Spleen (tissue), 7 donors: ENCODE measurements around the gene DLG2.

Source experiments
- CTCF ChIP-seq, 11 experiments: fragments of 200-600 bp in 7 of 11; fragments of 450-650 bp in 4 of 11; sonication (generic) in 4 of 11; IDR thresholded peaks in 8 of 11; conservative IDR thresholded peaks in 3 of 11; 1 replicate in 7 of 11; 2 replicates in 4 of 11; pipeline versions ENCODE4 v1.4.0 to v1.8.0; 2016 to 2021; ENCODE audit warnings: antibody characterized with exemption in 11 of 11, inconsistent platforms in 4 of 11, mild to moderate bottlenecking in 1 of 11
- POLR2A ChIP-seq, 3 donors: fragments of 450-650 bp; IDR thresholded peaks; one replicate each; pipeline ENCODE4 v1.5.1; 2017; ENCODE audit warnings: antibody characterized with exemption in 3 of 3, mild to moderate bottlenecking in 1 of 3
- POLR2AphosphoS5 ChIP-seq, 3 donors: sonication (generic); formaldehyde crosslinking; IDR thresholded peaks; one replicate each; pipeline ENCODE4 v1.5.1; 2017; ENCODE audit warnings: antibody characterized with exemption in 3 of 3
- donor health status: DM: no; HTN: no; CAD: no; lungs with moderate emphysema.
- donor health status: DM: no; HTN: no; CAD: no.
- donor health status: DM: no; HTN: no; CAD: no.

- TF ChIP-seq CTCF (IDR thresholded peaks at IDR 0.05 in 8 of 11, conservative IDR thresholded peaks at IDR 0.05 in 3 of 11) = no peak
- no peak for TF ChIP-seq POLR2A (IDR thresholded peaks at IDR 0.05)
- no peak for TF ChIP-seq POLR2AphosphoS5 (IDR thresholded peaks at IDR 0.05)
Observed at GRCh38 chr11:85656777-85657176, 29.6 kb upstream of the DLG2 start.
